Measurements from ENCODE around the gene FSIP1.

GRCh38 chr15:39730552-39730951, 52.1 kb downstream of the FSIP1 start:
- TF ChIP-seq POLR2A (IDR thresholded peaks at IDR 0.05): no peak
- no peak for TF ChIP-seq CTCF (IDR thresholded peaks at IDR 0.05)

Measured in body of pancreas (tissue), 4 donors.